K562 (cell line): Measurements from ENCODE around the gene C7.

ENCODE experiments used
- CBX1 ChIP-seq: sonication (generic); IDR thresholded peaks from 2 replicates; pipeline ENCODE4 v1.6.1; 2016; ENCODE audit warnings: antibody characterized with exemption, low read depth, mild to moderate bottlenecking
- CTCF ChIP-seq, 3 experiments: IDR thresholded peaks in 2 of 3; conservative IDR thresholded peaks in 1 of 3; 2 replicates each; pipeline ENCODE4 v1.5.1; 2011 to 2012; ENCODE audit warnings: low read length in 3 of 3, mild to moderate bottlenecking in 3 of 3, control low read depth in 2 of 3, improper control_type of control experiment in 1 of 3, inconsistent platforms in 1 of 3, low read depth in 1 of 3, mixed read lengths in 1 of 3, moderate library complexity in 1 of 3; ENCODE audit not compliant: insufficient read depth in 2 of 3
- POLR2A ChIP-seq: fragments of 450-650 bp; conservative IDR thresholded peaks from 2 replicates; pipeline ENCODE4 v1.6.1; 2016
- PURB ChIP-seq: sonication (generic); formaldehyde crosslinking; IDR thresholded peaks from 2 replicates; pipeline ENCODE4 v1.9.0; 2021; ENCODE audit warnings: low read depth, mild to moderate bottlenecking, missing genetic modification reagents
- SMAD1 ChIP-seq: fragments of 150-350 bp; IDR thresholded peaks from 2 replicates; pipeline ENCODE4 v1.6.1; 2014; ENCODE audit warnings: low read length, low read depth; ENCODE audit not compliant: partially characterized antibody
- TF ChIP-seq, protein P1 (sequence below): IDR thresholded peaks from 3 replicates; pipeline ENCODE4 v1.6.1; 2011; ENCODE audit warnings: borderline replicate concordance, mild to moderate bottlenecking; ENCODE audit not compliant: insufficient read length, insufficient read depth

DNA sequence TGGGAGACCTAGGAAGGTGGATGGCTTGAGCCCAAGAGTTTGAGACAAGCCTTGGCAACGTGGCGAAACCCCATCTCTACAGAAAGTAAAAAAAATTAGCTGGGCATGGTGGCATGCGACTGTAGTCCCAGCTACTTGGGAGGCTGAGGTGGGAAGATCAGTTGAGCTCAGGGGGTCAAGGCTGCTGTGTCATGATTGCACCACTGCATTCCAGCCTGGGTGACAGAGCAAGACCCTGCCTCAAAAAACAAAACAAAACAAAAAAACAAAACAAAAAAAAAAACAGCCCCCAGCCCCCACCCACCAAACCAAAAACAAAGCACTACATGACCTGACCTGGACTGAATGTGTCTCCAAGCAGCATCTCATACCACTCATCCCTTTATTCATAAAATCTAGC is 33.3 kb upstream of the C7 start:
- TF ChIP-seq POLR2A: no peak
- no peak for TF ChIP-seq PURB (CRISPR knock-in tag)
- TF ChIP-seq CTCF (IDR thresholded peaks at IDR 0.05 in 2 of 3, conservative IDR thresholded peaks at IDR 0.05 in 1 of 3; ENCODE audit: insufficient read depth in 2 of 3, low read depth in 1 of 3, low read length in 3 of 3): no peak
- TF ChIP-seq, protein P1, sequence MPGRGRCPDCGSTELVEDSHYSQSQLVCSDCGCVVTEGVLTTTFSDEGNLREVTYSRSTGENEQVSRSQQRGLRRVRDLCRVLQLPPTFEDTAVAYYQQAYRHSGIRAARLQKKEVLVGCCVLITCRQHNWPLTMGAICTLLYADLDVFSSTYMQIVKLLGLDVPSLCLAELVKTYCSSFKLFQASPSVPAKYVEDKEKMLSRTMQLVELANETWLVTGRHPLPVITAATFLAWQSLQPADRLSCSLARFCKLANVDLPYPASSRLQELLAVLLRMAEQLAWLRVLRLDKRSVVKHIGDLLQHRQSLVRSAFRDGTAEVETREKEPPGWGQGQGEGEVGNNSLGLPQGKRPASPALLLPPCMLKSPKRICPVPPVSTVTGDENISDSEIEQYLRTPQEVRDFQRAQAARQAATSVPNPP: no peak
- TF ChIP-seq SMAD1: no peak
- TF ChIP-seq CBX1: no peak
